SKM-1 (cell line): Measurements from ENCODE around the gene INPP1.
"Not testable (repeated sequence)": the region's sequence is repeated elsewhere in the genome, so short reads cannot be mapped to it uniquely, and the experiment has no call there.

Experiments used
- DNase-seq: peaks from one replicate; lab custom pipeline; 2025; ENCODE audit not compliant: unreplicated experiment; lab: John Stamatoyannopoulos, UW

INPP1 gene

DNA sequence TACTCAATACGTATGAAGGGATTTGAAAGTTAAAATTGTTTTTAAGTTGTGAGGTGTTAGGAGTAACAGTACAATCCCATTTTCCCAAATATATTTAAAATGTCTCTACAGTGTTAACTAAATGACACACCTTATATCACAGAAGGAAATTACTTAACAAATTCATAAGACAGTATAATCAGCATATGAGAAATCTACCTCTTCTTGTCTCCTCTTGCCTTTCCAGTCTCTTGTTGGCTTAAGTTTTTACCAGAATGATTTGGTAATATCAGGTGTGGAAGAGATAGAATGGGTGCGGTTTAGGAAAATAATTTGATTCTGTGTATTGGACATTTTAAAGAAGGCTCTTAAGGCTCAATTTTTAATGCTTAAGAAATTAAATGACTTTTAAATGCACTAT is 9.5 kb upstream of the INPP1 start:
- no peak for DNase-seq

- no peak for DNase-seq
These were observed 8.7 kb upstream of the INPP1 start for GRCh38 chr2:190334479-190335224.

DNA sequence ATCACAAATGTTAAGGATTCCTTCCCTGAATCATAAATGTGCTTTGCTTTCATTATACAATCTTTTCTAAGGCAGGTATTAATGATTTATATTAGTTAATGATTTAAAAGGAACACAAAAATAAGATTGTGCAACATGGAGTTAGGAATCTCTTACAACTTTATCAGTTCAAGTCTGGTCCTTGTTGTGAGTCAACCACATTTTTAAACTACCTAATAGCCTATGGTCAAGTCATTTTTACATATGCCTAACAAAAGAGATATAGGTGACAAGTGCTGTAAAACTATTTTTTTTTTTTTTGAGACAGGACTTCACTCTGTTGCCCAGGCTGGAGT is 8.2 kb upstream of the INPP1 start:
- DNase-seq = no peak

GRCh38 chr2:190335584-190335983 is 7.8 kb upstream of the INPP1 start:
- DNase-seq = not testable (repeated sequence)

- no peak for DNase-seq
These were observed 7.0 kb upstream of the INPP1 start for GRCh38 chr2:190336420-190336819.

DNA sequence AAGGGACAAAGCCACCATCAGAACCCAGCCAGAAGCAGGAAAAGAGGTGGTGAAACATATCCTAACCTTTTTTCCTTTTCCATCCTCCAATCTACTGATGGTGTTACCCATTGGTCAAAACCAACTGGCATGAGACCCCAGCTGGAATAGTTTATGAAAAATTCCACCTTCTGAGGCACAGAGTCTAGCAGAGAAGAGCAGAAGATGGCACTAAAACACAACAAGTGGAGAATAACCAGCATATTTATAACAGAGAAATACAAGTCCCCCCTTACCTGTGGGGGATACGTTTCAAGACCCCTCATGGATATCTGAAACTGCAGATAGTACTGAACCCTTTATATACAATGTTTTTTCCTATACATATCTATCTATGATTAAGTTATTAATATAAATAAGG is 4.9 kb upstream of the INPP1 start:
- DNase-seq = no peak

GRCh38 chr2:190339394-190339793 is 4.0 kb upstream of the INPP1 start:
- no peak for DNase-seq

DNA sequence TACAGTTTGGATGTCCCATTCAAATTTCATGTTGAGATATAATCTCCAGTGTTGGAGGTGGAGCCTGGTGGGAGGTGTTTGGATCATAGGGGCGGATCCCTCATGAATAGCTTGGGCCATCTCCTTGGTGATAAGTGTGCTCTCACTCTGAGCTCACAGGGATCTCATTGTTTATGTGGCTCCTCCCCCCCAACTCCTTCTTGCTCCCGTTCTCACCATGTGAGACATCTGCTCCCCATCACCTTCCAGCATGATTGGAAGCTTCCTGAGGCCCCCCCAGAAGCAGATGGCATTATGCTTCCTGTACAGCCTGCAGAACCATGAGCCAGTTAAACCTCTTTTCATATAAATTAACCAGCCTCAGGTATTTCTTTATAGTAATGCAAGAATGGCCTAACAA is 3.0 kb upstream of the INPP1 start:
- no peak for DNase-seq

GRCh38 chr2:190342611-190343010 is 778 bp upstream of the INPP1 start:
- no peak for DNase-seq

DNA sequence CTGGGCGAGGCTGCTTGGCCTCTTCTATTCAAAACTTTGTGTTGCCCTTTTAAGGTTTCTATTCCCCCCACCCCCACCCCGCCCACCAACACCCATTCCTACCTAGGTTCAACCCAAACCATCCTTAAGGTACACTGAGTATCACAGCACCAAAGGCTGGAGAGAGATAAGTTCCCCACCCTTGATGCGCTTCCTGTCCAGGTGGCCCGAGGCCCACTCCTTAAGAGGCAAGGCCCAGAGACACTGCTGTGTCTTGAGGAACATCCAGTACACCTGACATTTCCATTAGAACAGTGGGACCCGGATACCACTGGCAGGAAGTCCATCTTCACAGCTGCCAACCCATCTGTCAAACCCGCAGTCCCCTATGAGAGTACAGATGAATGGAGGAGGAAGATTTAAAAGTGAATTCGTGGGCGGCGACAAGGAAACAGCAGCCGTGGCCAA is 277 bp upstream of the INPP1 start:
- DNase-seq = peak; percentile 38

DNA sequence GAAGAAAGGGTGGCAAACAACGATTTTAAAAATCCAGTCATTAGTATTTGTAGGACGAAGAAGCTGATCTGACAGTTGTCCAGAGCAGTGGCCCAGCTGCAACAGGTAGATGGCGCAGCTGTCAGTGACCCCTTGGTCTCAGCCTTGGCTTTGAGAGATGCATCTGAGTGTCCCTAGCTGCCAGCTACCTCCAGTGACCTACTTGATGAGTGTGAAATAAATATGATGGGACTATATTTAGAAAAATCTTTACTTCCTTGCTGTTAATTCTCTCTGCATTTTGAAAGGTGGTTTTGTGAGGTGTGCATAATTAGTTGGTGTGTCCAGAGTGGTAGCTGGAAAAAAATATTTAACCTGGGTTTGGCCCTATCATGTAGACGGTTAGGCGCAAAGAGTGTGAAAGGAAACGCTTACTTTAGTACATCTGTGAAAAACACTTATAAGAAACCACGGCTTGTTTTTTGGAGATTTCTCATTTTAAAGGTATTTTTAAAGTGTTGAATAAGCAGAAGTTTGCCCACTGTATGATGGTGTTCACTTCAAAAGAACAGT is 963 bp downstream of the INPP1 start:
- peak; percentile 47 for DNase-seq

DNA sequence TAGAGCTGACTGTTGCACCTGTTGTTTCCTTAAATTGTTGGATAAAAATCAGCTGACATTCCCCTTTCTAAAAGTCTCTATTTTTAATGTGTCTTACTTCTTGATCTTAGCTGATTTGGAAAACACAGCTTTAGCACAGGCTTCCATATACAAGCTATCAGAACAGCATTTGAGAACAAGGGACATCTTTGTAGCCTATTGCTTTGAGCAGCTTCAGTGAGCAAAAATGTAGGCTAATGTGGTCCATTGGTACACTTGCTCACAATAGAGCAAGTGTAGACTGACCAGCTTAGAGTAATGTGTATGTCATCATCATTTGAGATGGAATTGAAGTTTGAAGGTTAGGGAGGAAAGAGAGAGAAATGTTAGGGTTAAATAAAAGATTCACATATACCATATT is 7.0 kb downstream of the INPP1 start:
- DNase-seq = no peak

GRCh38 chr2:190351955-190352354 is 8.6 kb downstream of the INPP1 start:
- no peak for DNase-seq

GRCh38 chr2:190352668-190353536 is 9.5 kb downstream of the INPP1 start:
- DNase-seq = peak; percentile 40

DNA sequence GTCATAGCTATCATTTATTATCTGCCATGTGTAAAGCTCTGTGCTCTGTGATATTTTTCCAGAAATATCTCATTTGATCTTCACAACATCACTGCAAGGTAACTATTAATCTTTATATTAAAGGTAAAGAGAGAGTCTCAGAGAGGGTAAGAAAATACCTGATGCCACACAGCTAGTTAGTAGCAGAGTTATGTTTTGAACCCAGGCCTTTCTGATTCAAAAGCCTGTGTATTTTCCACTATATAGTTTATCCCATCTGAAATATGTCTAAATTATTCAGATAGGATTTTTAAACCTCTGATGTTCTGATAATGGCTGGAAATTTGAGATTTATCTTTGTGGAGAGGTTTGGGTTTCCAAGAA is 10.1 kb downstream of the INPP1 start:
- no peak for DNase-seq

DNA sequence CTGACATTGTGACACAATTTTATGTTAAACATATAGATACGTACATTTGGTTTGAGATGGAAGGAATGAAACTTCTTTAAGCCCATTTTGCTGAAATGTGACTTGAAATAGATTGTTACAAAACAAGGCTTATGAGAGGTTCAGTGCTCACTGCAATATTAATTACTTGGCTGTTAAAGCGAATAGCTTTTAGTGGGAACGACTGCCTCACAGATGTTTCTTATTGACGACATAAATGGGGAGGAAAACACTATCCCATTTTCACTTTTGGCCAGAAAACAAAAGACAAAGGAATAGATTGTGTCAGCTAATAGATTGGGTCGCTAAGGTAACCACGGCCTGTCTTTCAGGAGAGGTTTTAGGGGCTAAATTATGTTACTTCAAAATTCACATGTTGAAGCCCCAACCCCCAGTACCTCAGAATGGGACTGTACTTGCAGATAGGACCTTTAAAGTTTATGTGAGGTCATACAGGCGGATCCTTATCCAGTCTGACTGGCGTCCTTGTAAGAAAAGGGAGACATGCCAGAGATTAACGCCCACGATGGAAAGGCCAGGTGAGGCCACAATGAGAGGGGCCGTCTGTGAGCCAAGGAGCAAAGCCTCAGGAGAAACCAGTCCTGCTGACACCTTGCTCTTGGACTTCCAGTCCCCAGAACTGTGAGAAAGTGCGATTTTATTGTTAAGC is 10.8 kb downstream of the INPP1 start:
- no peak for DNase-seq

DNA sequence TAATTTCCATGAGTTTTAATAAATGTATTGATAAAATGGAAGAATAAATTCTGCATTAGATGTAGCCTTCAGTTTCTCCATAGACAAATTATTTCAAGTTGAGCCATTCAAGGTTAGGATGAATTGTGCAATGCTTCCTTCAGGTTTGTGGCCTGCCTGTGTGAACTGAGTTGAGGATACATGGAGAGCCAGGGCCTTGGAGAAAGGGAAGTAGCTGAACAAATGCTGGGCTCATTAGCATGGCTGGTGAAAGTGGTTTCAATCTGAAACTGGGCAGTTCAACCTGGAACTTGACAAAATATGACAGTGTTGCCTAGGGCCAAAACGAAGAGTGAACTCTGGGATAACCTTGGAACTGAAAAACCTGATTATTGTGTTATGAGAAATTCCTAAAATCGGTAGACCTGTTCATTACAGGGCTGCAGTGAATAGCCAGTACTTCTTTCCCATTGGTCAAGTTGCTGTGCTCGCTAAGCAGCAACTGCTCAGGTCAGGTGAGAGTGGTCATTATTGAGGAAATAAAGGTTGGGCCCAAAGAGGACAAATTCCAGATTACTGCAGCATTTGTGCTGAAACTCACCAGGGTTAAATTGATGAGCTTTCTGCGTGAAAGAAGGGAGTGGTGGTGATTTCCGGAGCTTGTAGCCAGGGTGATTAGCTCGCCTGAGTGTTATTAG is 12.7 kb downstream of the INPP1 start:
- DNase-seq = peak; percentile 82

GRCh38 chr2:190357600-190357999 is 14.2 kb downstream of the INPP1 start:
- no peak for DNase-seq

GRCh38 chr2:190358655-190359448 is 15.5 kb downstream of the INPP1 start:
- not testable (repeated sequence) for DNase-seq

- no peak for DNase-seq
These were observed 17.2 kb downstream of the INPP1 start for GRCh38 chr2:190360561-190360960.
